Measurements from ENCODE around the gene PPFIA1.

GRCh38 chr11:70343636-70344035, 73.1 kb downstream of the PPFIA1 start:
- TF ChIP-seq CTCF (IDR thresholded peaks at IDR 0.05) (no peak), SMC3 (IDR thresholded peaks at IDR 0.05; ENCODE audit: low read depth, low read length) (no peak), RAD21 (IDR thresholded peaks at IDR 0.05; ENCODE audit: low read length) (no peak), ELF1 (IDR thresholded peaks at IDR 0.05) (no peak), TAF1 (IDR thresholded peaks at IDR 0.05; ENCODE audit: borderline replicate concordance, low read depth, low read length) (no peak), EZH2phosphoT487 (IDR thresholded peaks at IDR 0.05; ENCODE audit: borderline replicate concordance, low read depth) (no peak), FOXJ3 (CRISPR knock-in tag; IDR thresholded peaks at IDR 0.05) (no peak), REST (IDR thresholded peaks at IDR 0.05; ENCODE audit: low read depth, low read length) (no peak), EP300 (IDR thresholded peaks at IDR 0.05; ENCODE audit: borderline replicate concordance in 1 of 2, low read depth in 1 of 2, low read length in 1 of 2) (no peak), CHD2 (IDR thresholded peaks at IDR 0.05; ENCODE audit: low read length, partially characterized antibody) (no peak), PBX3 (IDR thresholded peaks at IDR 0.05) (no peak)
